Astrocyte (in vitro differentiated cells and primary cell): ENCODE measurements around the gene NAT14. TPM values are rescaled to one million over a fixed set of nuclear protein-coding genes. Genes with fewer than 3 reads are reported as not detected.

Experiments
- DNase-seq: peaks from one replicate; pipeline ENCODE4 v3.0.0-alpha.2; 2010; ENCODE audit warnings: low read depth
- FAIRE-seq: peaks from 2 replicates; lab custom pipeline; 2011; peaks lifted over from hg19 to GRCh38; lab: Jason Lieb, UNC
- H2AFZ ChIP-seq: 2 replicates; pipeline ENCODE4 v1.6.0; 2012; ENCODE audit warnings: low read depth, low read length, inconsistent platforms
- H3K27ac ChIP-seq: 2 replicates; pipeline ENCODE4 v1.5.1; 2011; ENCODE audit warnings: low read depth, low read length, inconsistent platforms
- H3K27me3 ChIP-seq: 2 replicates; pipeline ENCODE4 v1.6.0; 2011; ENCODE audit warnings: low read length, inconsistent platforms; ENCODE audit not compliant: insufficient read depth
- H3K36me3 ChIP-seq: 2 replicates; pipeline ENCODE4 v1.5.1; 2011; ENCODE audit warnings: low read length, inconsistent platforms; ENCODE audit not compliant: insufficient read depth
- H3K4me1 ChIP-seq: 2 replicates; pipeline ENCODE4 v1.5.1; 2011; ENCODE audit warnings: low read length, inconsistent platforms; ENCODE audit not compliant: insufficient read depth
- H3K4me2 ChIP-seq: 2 replicates; pipeline ENCODE4 v1.6.0; 2012; ENCODE audit warnings: low read length, inconsistent platforms
- H3K4me3 ChIP-seq: 2 replicates; pipeline ENCODE4 v1.5.1; 2011; ENCODE audit warnings: low read depth, mild to moderate bottlenecking, low read length, inconsistent platforms; ENCODE audit not compliant: insufficient read depth
- H3K79me2 ChIP-seq: 2 replicates; pipeline ENCODE4 v1.6.0; 2012; ENCODE audit warnings: mild to moderate bottlenecking, low read length, inconsistent platforms; ENCODE audit not compliant: insufficient read depth
- H3K9ac ChIP-seq: 2 replicates; pipeline ENCODE4 v1.6.0; 2012; ENCODE audit warnings: mild to moderate bottlenecking, low read length, inconsistent platforms
- H3K9me3 ChIP-seq: 2 replicates; pipeline ENCODE4 v1.5.1; 2012; ENCODE audit warnings: low read depth, mild to moderate bottlenecking, low read length, inconsistent platforms; ENCODE audit not compliant: insufficient read depth
- H4K20me1 ChIP-seq: 2 replicates; pipeline ENCODE4 v1.6.0; 2012; ENCODE audit warnings: low read length, inconsistent platforms; ENCODE audit not compliant: insufficient read depth
- H3K27ac Mint-ChIP-seq: one replicate; pipeline ENCODE4 v1.8.0; 2021; ENCODE audit warnings: mild to moderate bottlenecking, mixed read lengths; ENCODE audit not compliant: unreplicated experiment
- H3K27me3 Mint-ChIP-seq: one replicate; pipeline ENCODE4 v1.8.0; 2021; ENCODE audit warnings: low read depth, mixed read lengths; ENCODE audit not compliant: unreplicated experiment
- H3K36me3 Mint-ChIP-seq: one replicate; pipeline ENCODE4 v1.8.0; 2021; ENCODE audit warnings: low read depth, mixed read lengths; ENCODE audit not compliant: unreplicated experiment
- H3K4me1 Mint-ChIP-seq: one replicate; pipeline ENCODE4 v1.8.0; 2021; ENCODE audit warnings: low read depth, mixed read lengths; ENCODE audit not compliant: unreplicated experiment
- H3K4me3 Mint-ChIP-seq: one replicate; pipeline ENCODE4 v1.8.0; 2021; ENCODE audit warnings: mild to moderate bottlenecking, moderate library complexity, mixed read lengths; ENCODE audit not compliant: unreplicated experiment
- H3K9me3 Mint-ChIP-seq: one replicate; pipeline ENCODE4 v1.8.0; 2021; ENCODE audit warnings: mild to moderate bottlenecking, mixed read lengths; ENCODE audit not compliant: unreplicated experiment
- EZH2 ChIP-seq: IDR thresholded peaks from 2 replicates; pipeline ENCODE4 v1.6.1; 2012; ENCODE audit warnings: mild to moderate bottlenecking, low read length, inconsistent platforms; ENCODE audit not compliant: insufficient read depth
- total RNA-seq: library from RNA; stranded (reverse); gene quantifications from 2 replicates; pipeline ENCODE4 v1.2.1, GENCODE V29; 2021
- TF ChIP-seq, protein P1 (sequence below): IDR thresholded peaks from 2 replicates; pipeline ENCODE4 v1.5.1; 2011; ENCODE audit warnings: low read depth, mild to moderate bottlenecking, inconsistent platforms, low read length, moderate library complexity; ENCODE audit not compliant: insufficient read depth

Gene NAT14
- total RNA-seq, 1 donor from 2014 or later = 71.2 TPM

DNA sequence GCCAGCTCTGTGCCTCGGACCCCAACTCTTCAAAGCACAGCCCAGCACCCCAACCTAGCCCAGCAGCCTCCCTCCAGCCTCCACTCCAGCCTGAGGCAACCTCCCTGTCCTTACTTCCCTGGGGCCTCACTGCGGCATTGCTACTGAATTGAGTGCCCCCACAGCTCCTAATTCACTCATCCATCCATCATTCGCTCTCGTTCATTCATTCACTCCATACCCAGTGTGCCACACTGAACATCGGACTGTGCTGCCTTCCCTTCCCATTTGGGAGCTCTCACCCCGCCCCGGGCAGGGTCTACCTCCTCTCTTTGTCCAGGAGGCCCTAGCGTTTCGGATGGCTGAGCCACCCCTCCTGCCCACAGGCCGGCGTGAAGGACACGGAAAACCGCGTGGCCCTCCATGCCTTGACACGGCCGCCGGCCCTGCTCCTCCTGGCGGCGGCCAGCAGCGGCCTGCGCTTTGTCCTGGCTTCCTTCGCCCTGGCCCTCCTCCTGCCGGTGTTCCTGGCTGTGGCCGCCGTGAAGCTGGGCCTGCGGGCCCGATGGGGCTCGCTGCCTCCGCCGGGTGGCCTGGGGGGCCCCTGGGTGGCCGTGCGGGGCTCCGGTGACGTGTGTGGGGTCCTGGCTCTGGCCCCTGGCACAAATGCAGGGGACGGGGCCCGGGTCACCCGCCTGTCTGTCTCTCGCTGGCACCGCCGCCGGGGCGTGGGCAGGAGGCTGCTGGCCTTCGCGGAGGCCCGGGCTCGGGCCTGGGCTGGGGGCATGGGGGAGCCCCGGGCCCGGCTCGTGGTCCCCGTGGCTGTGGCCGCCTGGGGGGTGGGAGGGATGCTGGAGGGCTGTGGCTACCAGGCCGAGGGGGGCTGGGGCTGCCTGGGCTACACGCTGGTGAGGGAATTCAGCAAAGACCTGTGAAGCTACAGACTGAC is 1.3 kb downstream of the NAT14 start:
- no peaks in the 10 kb centered on the region for H3K36me3 Mint-ChIP-seq
- H3K4me2 ChIP-seq = peak overlapping the region; percentile 96
- H3K27ac Mint-ChIP-seq = peak overlapping the region; percentile 98
- no peaks in the 10 kb centered on the region for H4K20me1 ChIP-seq
- peaks cover 14% of the 10 kb centered on the region for H3K4me1 Mint-ChIP-seq
- peak overlapping the region; percentile 87 for H3K4me3 Mint-ChIP-seq
- FAIRE-seq (no peak), DNase-seq (no peak)
- H3K27me3 ChIP-seq = no peaks in the 10 kb centered on the region
- peaks cover 22% of the 10 kb centered on the region for H3K79me2 ChIP-seq
- no peaks in the 10 kb centered on the region for H3K9me3 Mint-ChIP-seq
- no peaks in the 10 kb centered on the region for H3K27me3 Mint-ChIP-seq
- H3K36me3 ChIP-seq = no peaks in the 10 kb centered on the region
- H2AFZ ChIP-seq = no peak overlapping the region
- H3K27ac ChIP-seq = peak overlapping the region; percentile 91
- no peaks in the 10 kb centered on the region for H3K9me3 ChIP-seq
- peaks cover 49% of the 10 kb centered on the region for H3K4me1 ChIP-seq
- peak overlapping the region; percentile 82 for H3K9ac ChIP-seq
- peak overlapping the region; percentile 71 for H3K4me3 ChIP-seq
- TF ChIP-seq EZH2 = no peak
- TF ChIP-seq, protein P1, sequence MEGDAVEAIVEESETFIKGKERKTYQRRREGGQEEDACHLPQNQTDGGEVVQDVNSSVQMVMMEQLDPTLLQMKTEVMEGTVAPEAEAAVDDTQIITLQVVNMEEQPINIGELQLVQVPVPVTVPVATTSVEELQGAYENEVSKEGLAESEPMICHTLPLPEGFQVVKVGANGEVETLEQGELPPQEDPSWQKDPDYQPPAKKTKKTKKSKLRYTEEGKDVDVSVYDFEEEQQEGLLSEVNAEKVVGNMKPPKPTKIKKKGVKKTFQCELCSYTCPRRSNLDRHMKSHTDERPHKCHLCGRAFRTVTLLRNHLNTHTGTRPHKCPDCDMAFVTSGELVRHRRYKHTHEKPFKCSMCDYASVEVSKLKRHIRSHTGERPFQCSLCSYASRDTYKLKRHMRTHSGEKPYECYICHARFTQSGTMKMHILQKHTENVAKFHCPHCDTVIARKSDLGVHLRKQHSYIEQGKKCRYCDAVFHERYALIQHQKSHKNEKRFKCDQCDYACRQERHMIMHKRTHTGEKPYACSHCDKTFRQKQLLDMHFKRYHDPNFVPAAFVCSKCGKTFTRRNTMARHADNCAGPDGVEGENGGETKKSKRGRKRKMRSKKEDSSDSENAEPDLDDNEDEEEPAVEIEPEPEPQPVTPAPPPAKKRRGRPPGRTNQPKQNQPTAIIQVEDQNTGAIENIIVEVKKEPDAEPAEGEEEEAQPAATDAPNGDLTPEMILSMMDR = no peak

DNA sequence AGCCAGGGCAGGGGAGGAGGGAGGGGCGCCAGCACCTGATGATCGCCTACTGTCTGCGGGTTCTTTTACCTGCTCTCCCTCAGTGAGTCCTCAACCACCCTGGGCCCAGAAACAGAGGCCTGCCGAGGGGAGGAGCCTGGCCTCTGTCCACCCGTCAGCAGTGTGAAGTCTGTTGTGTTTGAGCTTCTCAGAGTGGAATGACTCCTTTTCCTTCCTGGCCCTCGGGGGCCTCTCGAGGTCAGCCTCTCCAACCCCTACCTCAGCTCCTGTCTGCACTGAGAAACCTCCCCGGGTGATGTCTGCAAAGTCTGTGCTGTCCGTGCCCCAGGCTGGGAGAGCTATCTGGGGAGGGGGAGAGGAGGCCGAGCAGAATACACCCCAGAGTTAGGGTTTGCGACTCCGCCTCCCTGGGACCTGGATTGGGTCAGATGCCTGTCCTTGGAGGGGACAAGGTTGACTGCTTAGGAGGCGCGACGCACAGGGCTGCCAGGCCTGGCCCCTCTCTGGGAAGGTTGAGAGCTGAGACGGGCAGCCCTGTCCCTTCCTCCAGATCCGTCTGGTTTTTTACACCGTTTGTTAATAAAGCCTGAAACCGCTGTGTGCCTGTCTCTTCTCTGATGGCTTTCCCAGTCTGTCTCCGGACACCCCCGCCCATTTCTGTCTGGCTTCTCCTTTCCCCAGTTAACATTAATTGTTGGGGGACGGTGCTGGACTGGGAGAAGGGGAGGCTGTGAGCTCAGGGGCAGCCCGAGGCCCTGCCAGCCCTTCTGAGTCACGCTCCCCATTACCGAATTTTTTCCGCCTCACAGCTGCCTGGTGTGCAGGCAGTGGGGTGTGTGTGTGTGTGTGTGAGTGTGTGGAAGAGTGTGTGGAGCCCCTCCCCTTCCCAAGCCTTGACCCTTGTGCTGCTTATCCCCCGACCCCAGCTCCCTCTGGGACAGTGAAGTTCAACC is 2.3 kb downstream of the NAT14 start:
- Histone ChIP-seq H3K9me3 (no peaks in the 10 kb centered on the region), H3K27ac (peak overlapping the region; percentile 91), H3K36me3 (no peaks in the 10 kb centered on the region), H3K9ac (peak overlapping the region; percentile 82), H3K4me3 (peak overlapping the region; percentile 35), H3K79me2 (peaks cover 22% of the 10 kb centered on the region), H3K27me3 (no peaks in the 10 kb centered on the region), H4K20me1 (no peaks in the 10 kb centered on the region), H2AFZ (peak overlapping the region; percentile 2), H3K4me1 (peaks cover 49% of the 10 kb centered on the region), H3K4me2 (peak overlapping the region; percentile 96)
- peak; percentile 71 for FAIRE-seq
- Mint-ChIP-seq H3K4me1 (peaks cover 16% of the 10 kb centered on the region), H3K9me3 (no peaks in the 10 kb centered on the region), H3K27ac (peak overlapping the region; percentile 98), H3K36me3 (peaks cover 2% of the 10 kb centered on the region), H3K4me3 (peak overlapping the region; percentile 79), H3K27me3 (no peaks in the 10 kb centered on the region)
- peak; percentile 98 for DNase-seq
- TF ChIP-seq, protein P1 = no peak
- no peak for TF ChIP-seq EZH2
